Small intestine (tissue), 16 donors: ENCODE data around the gene LINC00237. TPM values are rescaled to one million over a fixed set of nuclear protein-coding genes. Genes with fewer than 3 reads are reported as not detected.

ENCODE experiments used
- DNase-seq, 2 donors: peaks; one replicate each; pipeline versions ENCODE4 v3.0.0 to v3.0.0-alpha.2; 2013
- FAIRE-seq: peaks from 2 replicates; lab custom pipeline; 2012; peaks lifted over from hg19 to GRCh38; lab: Jason Lieb, UNC
- H3K27ac ChIP-seq, 3 donors: one replicate each; pipeline ENCODE4 v1.5.1; 2013; ENCODE audit warnings: low read length in 2 of 3, mild to moderate bottlenecking in 2 of 3, control low read depth in 1 of 3, inconsistent platforms in 1 of 3, low read depth in 1 of 3, moderate library complexity in 1 of 3
- H3K27me3 ChIP-seq, 3 donors: one replicate each; pipeline ENCODE4 v1.6.1; 2013; ENCODE audit warnings: low read length in 3 of 3, inconsistent platforms in 1 of 3; ENCODE audit not compliant: control insufficient read depth in 3 of 3, insufficient read depth in 3 of 3
- H3K36me3 ChIP-seq, 3 donors: one replicate each; pipeline ENCODE4 v1.6.1; 2013; ENCODE audit warnings: low read length in 3 of 3, inconsistent platforms in 1 of 3, low read depth in 1 of 3, mild to moderate bottlenecking in 1 of 3, moderate library complexity in 1 of 3; ENCODE audit not compliant: control insufficient read depth in 3 of 3, insufficient read depth in 2 of 3
- H3K4me1 ChIP-seq, 3 donors: one replicate each; pipeline ENCODE4 v1.6.1; 2013; ENCODE audit warnings: low read length in 2 of 3, inconsistent platforms in 1 of 3, low read depth in 1 of 3, mild to moderate bottlenecking in 1 of 3, moderate library complexity in 1 of 3; ENCODE audit not compliant: control insufficient read depth in 3 of 3, insufficient read depth in 2 of 3
- H3K4me3 ChIP-seq, 3 donors: one replicate each; pipeline ENCODE4 v1.5.1; 2013; ENCODE audit warnings: low read length in 3 of 3, control low read depth in 1 of 3, inconsistent platforms in 1 of 3, low read depth in 1 of 3, mild to moderate bottlenecking in 1 of 3, moderate library complexity in 1 of 3
- H3K9me3 ChIP-seq, 2 donors: one replicate each; pipeline ENCODE4 v1.6.1; 2013; ENCODE audit warnings: low read depth in 1 of 2, low read length in 1 of 2; ENCODE audit not compliant: control insufficient read depth in 2 of 2, insufficient read depth in 1 of 2
- WGBS, 3 donors: extraction: QIAGEN DNeasy Blood & Tissue Kit; methylation state at CpG; one replicate each; pipeline ENCODE4 v1.1.7; 2013; 5-methylcytosine and 5-hydroxymethylcytosine counted together
- long read RNA-seq, 10 donors: transcript quantifications; one replicate each; lab custom pipeline, GENCODE V29; 2026
- polyA plus RNA-seq, 4 donors: library from polyadenylated mRNA; stranded (reverse) in 3 of 4; unstranded in 1 of 4; fragments of 200-250 nt in 3 of 4; fragments of 120-200 nt in 1 of 4; gene quantifications; one replicate each; pipeline versions ENCODE4 v1.2.1 to v1.2.3, GENCODE V29; 2013
- donor health status: healthy with polysubstance abuse.
- donor health status: control.
- donor health status: control.
- donor health status: Bipolar disorder and iron deficiency.
- donor health status: healthy.

LINC00237 gene
- not detected for polyA plus RNA-seq
- long read RNA-seq, donor 1 = 0 reads
- long read RNA-seq, donor 2 = 0 reads
- long read RNA-seq, donor 3 = 0 reads
- long read RNA-seq, donor 4 = 0 reads
- long read RNA-seq, donor 5 = 0 reads
- long read RNA-seq, donor 6 = 0 reads
- long read RNA-seq, donor 7 = 0 reads
- long read RNA-seq, donor 8 = 0 reads
- long read RNA-seq, donor 9 = 0 reads
- long read RNA-seq, donor 10 = 0 reads

DNA sequence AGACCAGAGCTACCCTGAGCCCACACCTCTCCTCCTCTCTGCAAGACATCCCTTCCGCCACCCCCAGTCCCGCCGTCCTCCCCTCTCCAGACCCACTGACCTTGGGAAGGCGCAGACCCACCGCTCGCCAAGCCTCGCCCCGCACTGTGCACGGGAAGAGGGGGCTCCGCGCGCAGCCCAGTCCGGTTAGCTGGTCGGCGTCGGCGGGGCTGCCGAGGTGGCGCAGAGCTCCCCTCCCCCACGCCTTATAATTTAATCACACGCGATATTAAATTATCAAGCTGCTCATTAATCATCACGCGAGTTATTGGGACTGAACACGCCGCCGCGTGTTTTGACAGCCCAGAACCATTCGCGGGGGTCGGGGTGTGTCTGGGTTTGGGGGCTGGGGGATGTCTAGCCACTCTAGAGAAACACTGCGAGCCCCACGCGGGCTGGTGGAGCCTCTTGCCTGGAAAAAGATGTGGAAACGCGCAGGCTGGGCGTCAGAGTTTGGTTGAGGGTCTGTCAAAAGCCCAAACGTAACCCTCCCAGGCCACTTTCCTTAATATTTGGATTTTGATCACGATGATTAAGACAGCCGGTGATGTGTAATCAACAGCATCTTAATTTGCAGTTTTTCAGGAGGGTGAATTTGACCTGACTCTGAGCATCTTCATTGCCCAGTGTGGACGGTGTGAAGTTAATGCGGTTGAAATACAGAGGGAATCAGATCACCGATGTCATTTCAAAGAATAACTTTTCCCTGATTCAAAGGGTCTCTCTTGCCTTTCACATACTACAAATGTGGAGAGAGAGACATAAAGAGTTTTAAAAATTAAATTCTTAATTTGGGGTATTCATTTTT is at the start of gene LINC00237:
LINC00237 (minus strand) TSS at position 188 of the 847 bp plus-strand sequence.
- Histone ChIP-seq H3K4me1 (peaks cover 3 to 6% (median 5%) of the 10 kb centered on the region in 3 donors), H3K4me3 (peak within 1 kb of the TSS in 1 of 3 donors; percentile 17), H3K27ac (no peak within 1 kb of the TSS), H3K27me3 (peaks cover 11 to 82% (median 53%) of the 10 kb centered on the region in 3 donors), H3K9me3 (no peaks in the 10 kb centered on the region), H3K36me3 (no peaks in the 10 kb centered on the region)
- no peak for DNase-seq
- FAIRE-seq = no peak
- 6 to 13% (median 10%) methylated on average over 42 to 43 of the region's 43 CpGs for WGBS, 3 donors

DNA sequence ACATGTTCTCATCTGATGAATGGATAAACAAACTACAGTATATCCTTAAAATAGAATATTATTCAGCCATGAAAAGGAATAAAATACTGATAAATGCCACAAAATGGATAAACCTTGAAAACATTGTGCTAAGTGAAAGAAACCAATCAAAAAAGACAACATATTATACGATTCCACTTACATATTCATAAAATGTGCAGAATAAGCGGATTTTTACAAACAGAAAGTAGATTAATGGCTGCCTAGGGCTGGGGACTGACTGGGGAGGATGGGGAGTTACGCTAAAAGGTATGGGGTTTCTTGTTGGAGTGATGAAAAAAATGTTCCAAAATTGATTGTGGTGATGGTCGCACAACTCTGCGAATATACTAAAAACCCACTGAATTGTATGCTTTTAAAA is 49.1 kb upstream of the LINC00237 start:
- H3K27ac ChIP-seq = no peak overlapping the region
- peaks cover 0 to 4% (median 3%) of the 10 kb centered on the region in 3 donors for H3K36me3 ChIP-seq
- no peaks in the 10 kb centered on the region for H3K4me1 ChIP-seq
- no peak overlapping the region for H3K4me3 ChIP-seq
- WGBS, 3 donors = 97 to 99% (median 97%) methylated on average over 5 of the region's 5 CpGs
- no peak for FAIRE-seq
- no peaks in the 10 kb centered on the region for H3K27me3 ChIP-seq
- H3K9me3 ChIP-seq = no peaks in the 10 kb centered on the region
- no peak for DNase-seq

DNA sequence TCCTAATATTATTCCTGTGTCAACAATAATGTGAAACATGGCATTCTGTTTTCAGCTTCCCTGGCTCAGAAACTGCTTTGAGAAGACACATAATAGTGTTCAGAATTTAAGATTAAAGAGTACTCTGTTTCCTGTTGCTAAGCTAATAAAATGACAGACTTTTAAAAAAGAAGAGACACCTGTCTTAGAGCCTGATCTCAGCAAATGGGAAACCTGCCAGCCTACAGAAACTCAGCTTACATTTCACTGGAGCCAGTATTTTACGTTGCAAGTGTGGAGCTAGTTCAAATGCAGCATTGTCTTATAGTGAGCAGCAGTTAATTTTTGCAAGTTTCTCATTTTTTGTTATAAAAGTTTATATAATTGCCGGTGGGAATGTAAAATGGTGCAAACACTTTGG is 48.5 kb upstream of the LINC00237 start:
- no peak for FAIRE-seq
- WGBS, 3 donors = 69 to 92% (median 88%) methylated on average over 2 of the region's 2 CpGs

DNA sequence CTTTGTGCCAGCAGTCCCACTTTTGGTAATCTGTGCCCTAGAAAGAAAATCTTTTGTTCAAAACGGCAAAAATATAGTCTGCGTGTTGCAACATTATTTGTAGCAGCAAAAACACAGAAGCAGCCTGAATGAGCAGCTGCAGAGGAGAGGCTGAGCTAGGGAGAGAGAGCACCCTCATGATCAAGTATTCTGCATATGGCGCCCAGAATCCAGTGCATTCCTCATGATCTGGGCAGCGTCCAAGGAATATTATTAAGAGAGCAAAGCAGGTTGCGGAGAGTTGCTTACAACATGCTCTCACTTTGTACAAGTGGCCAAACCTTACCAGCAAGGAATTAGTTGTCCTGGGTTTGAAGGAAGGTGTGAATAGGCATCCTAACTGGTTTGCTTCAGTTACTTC is 45.6 kb upstream of the LINC00237 start:
- H3K4me1 ChIP-seq = no peaks in the 10 kb centered on the region
- FAIRE-seq (no peak), DNase-seq (no peak)
- H3K36me3 ChIP-seq = peaks cover 0 to 7% (median 4%) of the 10 kb centered on the region in 3 donors
- H3K27ac ChIP-seq = no peak overlapping the region
- no peak overlapping the region for H3K4me3 ChIP-seq
- no peaks in the 10 kb centered on the region for H3K27me3 ChIP-seq
- no peaks in the 10 kb centered on the region for H3K9me3 ChIP-seq
- 96 to 98% (median 96%) methylated on average over 5 of the region's 5 CpGs for WGBS, 3 donors

More for the DNA sequence above, 48.5 kb upstream of the LINC00237 start:
- Histone ChIP-seq H3K27ac (no peak overlapping the region), H3K27me3 (no peaks in the 10 kb centered on the region), H3K4me3 (no peak overlapping the region), H3K36me3 (peaks cover 0 to 7% (median 4%) of the 10 kb centered on the region in 3 donors), H3K9me3 (no peaks in the 10 kb centered on the region), H3K4me1 (no peaks in the 10 kb centered on the region)
- no peak for DNase-seq

DNA sequence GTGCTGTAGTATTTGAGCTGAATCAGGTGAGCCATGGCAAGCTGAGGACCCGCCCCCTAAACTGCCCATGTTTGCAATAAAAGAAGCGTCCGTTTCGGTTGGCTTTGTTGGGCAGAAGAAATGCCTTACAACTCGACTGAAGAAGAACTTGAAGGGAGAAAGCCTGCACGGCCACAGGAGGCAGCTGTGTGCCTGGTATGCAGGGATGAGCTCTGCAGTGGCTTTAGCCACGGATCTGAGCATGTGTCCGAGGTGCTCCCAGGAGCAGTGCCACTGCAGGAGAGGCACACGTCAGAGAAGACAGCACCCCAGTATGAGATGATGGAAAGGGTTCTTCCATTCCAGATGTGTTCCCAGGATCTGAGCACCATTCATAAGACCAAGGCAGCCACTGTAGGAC is 43.2 kb upstream of the LINC00237 start:
- Histone ChIP-seq H3K4me3 (no peak overlapping the region), H3K4me1 (no peaks in the 10 kb centered on the region), H3K27ac (no peak overlapping the region), H3K27me3 (no peaks in the 10 kb centered on the region), H3K9me3 (no peaks in the 10 kb centered on the region), H3K36me3 (peaks cover 0 to 5% (median 4%) of the 10 kb centered on the region in 3 donors)
- DNase-seq = no peak
- WGBS, 3 donors = 89 to 93% (median 91%) methylated on average over 9 of the region's 9 CpGs
- no peak for FAIRE-seq

DNA sequence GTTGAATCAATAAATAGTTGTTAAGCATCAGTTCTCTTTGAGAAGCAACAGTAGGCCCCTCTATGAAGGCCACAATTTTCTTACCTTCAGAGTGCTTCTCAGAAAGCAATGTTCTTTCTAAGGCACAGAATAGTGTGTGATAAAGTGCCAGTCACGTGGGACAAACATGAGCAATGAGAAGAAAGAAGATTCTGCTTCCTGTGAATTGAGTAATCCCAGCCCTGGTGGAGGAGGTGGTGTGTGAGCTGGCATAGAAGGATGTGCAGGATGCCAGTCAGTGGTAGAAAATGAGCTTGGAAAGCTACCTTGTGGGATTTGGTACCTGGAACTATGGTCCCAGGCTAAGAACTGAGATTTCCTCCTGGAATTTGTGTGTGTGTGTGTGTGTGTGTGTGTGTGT is 41.4 kb upstream of the LINC00237 start:
- DNase-seq = no peak
- Histone ChIP-seq H3K4me3 (no peak overlapping the region), H3K27me3 (no peaks in the 10 kb centered on the region), H3K36me3 (peaks cover 0 to 5% (median 4%) of the 10 kb centered on the region in 3 donors), H3K4me1 (no peaks in the 10 kb centered on the region), H3K27ac (no peak overlapping the region), H3K9me3 (no peaks in the 10 kb centered on the region)
- whole genome bisulfite sequencing, 3 donors = 80 to 86% (median 81%) methylated on average over 1 of the region's 1 CpG
- no peak for FAIRE-seq

DNA sequence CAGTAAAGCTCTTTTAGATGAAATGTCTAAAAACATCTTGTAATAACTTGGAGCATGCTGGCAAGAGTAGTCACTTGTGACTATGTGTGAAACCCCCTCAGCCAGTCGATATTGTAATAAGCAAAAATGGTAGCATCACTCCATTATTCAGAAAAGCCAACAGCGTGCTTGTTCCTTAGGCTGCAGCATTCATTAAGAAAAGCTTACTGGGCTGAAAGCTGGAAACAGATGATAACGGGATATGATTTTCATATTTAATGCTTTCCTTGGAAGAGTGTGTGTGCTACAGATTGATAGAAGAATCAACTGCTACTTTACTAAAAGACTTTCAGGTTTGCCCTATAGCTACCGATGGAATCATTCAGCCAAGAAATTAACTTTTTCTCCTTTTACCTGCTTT is 40.1 kb upstream of the LINC00237 start:
- no peak overlapping the region for H3K4me3 ChIP-seq
- no peak for FAIRE-seq

DNA sequence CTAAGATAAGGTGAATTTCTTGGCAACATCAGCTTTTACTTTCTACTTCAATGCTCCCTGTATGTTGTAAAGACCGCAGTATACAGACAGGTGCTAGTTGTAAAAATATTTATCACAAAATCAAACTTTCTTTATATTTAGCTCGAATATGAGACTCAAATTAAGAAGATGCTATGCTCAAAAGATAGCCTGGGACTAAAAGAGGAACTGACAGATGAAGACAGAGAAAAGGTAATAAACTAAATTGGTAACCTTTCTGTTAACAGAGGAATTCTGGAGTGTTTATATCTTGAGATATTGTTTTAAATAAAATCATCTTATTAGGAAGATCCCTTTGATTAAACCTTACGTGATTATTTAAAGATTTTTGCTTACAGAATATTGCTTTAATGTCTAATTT is 39.3 kb upstream of the LINC00237 start:
- Histone ChIP-seq H3K4me1 (no peaks in the 10 kb centered on the region), H3K4me3 (no peak overlapping the region), H3K27ac (no peak overlapping the region), H3K9me3 (no peaks in the 10 kb centered on the region), H3K36me3 (peaks cover 0 to 8% (median 5%) of the 10 kb centered on the region in 3 donors), H3K27me3 (no peaks in the 10 kb centered on the region)
- FAIRE-seq (no peak), DNase-seq (no peak)
- 67 to 77% (median 73%) methylated on average over 3 of the region's 3 CpGs for WGBS, 3 donors

More for the DNA sequence above, 40.1 kb upstream of the LINC00237 start:
- 91 to 97% (median 95%) methylated on average over 4 of the region's 4 CpGs for WGBS, 3 donors
- H3K9me3 ChIP-seq = no peaks in the 10 kb centered on the region
- no peaks in the 10 kb centered on the region for H3K27me3 ChIP-seq
- no peak for DNase-seq
- no peak overlapping the region for H3K27ac ChIP-seq
- H3K36me3 ChIP-seq = peaks cover 0 to 7% (median 5%) of the 10 kb centered on the region in 3 donors
- no peaks in the 10 kb centered on the region for H3K4me1 ChIP-seq
